PC-3 (cell line): Measurements from ENCODE around the gene ZNF384. TPM values are rescaled to one million over a fixed set of nuclear protein-coding genes. Genes with fewer than 3 reads are reported as not detected.

Experiments
- ATAC-seq: fragments of 200-7000 bp; cut with Tn5 transposase; 2 replicates; pipeline ENCODE4 v1.9.1; 2020; ENCODE audit warnings: mild to moderate bottlenecking, moderate library complexity
- BruUV-seq: library from RNA; stranded (reverse); fragments of 400-500 nt; replicated peaks from 2 replicates; lab custom pipeline; 2021; lab: Mats Ljungman, UMichigan
- CTCF ChIA-PET: fragments of 300-600 bp; sonication (Branson Sonifier 250); formaldehyde crosslinking; loops from one replicate; lab custom pipeline; 2022; ENCODE audit warnings: antibody characterized with exemption; lab: Charles Lee
- POLR2A ChIA-PET: fragments of 300-600 bp; sonication (Branson Sonifier 250); formaldehyde crosslinking; loops from one replicate; lab custom pipeline; 2022; ENCODE audit warnings: antibody characterized with exemption; ENCODE audit not compliant: unreplicated experiment; lab: Charles Lee
- DNase-seq: peaks from one replicate; pipeline ENCODE4 v3.0.0-alpha.2; 2015
- H2AFZ ChIP-seq: fragments of 300-600 bp; sonication (generic); 2 replicates; pipeline ENCODE4 v1.6.0; 2016; ENCODE audit warnings: antibody characterized with exemption, low read length
- H3F3A ChIP-seq: fragments of 300-600 bp; sonication (generic); one replicate; pipeline ENCODE4 v1.6.0; 2017; ENCODE audit warnings: antibody characterized with exemption, low read length, control low read depth, mild to moderate bottlenecking; ENCODE audit not compliant: unreplicated experiment
- H3K27ac ChIP-seq: fragments of 300-600 bp; sonication (generic); 2 replicates; pipeline ENCODE4 v1.5.1; 2016; ENCODE audit warnings: mild to moderate bottlenecking, low read length
- H3K27me3 ChIP-seq: fragments of 300-600 bp; sonication (generic); 2 replicates; pipeline ENCODE4 v1.6.1; 2016; ENCODE audit warnings: low read length, mixed read lengths
- H3K36me3 ChIP-seq: fragments of 300-600 bp; sonication (generic); 2 replicates; pipeline ENCODE4 v1.6.1; 2016; ENCODE audit warnings: low read depth, mixed run types, low read length, mixed read lengths
- H3K4me1 ChIP-seq: fragments of 300-600 bp; sonication (generic); 2 replicates; pipeline ENCODE4 v1.5.1; 2016; ENCODE audit warnings: low read length; ENCODE audit not compliant: insufficient read depth
- H3K4me2 ChIP-seq: fragments of 300-600 bp; sonication (generic); 2 replicates; pipeline ENCODE4 v1.6.0; 2016; ENCODE audit warnings: low read length
- H3K4me3 ChIP-seq: fragments of 300-600 bp; sonication (generic); 2 replicates; pipeline ENCODE4 v1.5.1; 2016; ENCODE audit warnings: mild to moderate bottlenecking, low read length, mixed read lengths
- H3K79me2 ChIP-seq: fragments of 300-600 bp; sonication (generic); 2 replicates; pipeline ENCODE4 v1.6.1; 2017; ENCODE audit warnings: low read length, mixed read lengths
- H3K9ac ChIP-seq: fragments of 300-600 bp; sonication (generic); 2 replicates; pipeline ENCODE4 v1.6.0; 2016; ENCODE audit warnings: mild to moderate bottlenecking, low read length
- H3K9me2 ChIP-seq: fragments of 300-600 bp; sonication (generic); replicated peaks from 2 replicates; pipeline ENCODE4 v1.6.1; 2016; ENCODE audit warnings: mixed run types, low read length, mixed read lengths
- H3K9me3 ChIP-seq: fragments of 300-600 bp; sonication (generic); 2 replicates; pipeline ENCODE4 v1.6.1; 2016; ENCODE audit warnings: low read length, mixed read lengths
- H4K20me1 ChIP-seq: fragments of 300-600 bp; sonication (generic); 2 replicates; pipeline ENCODE4 v1.6.1; 2016; ENCODE audit warnings: low read length, mixed read lengths
- EZH2 ChIP-seq: fragments of 300-600 bp; sonication (generic); IDR thresholded peaks from one replicate; pipeline ENCODE4 v1.6.1; 2017; ENCODE audit warnings: antibody characterized with exemption, mild to moderate bottlenecking, low read length; ENCODE audit not compliant: unreplicated experiment
- EZH2phosphoT487 ChIP-seq: fragments of 300-600 bp; sonication (generic); IDR thresholded peaks from 2 replicates; pipeline ENCODE4 v1.6.1; 2018; ENCODE audit warnings: mild to moderate bottlenecking, antibody characterized with exemption, low read length, borderline replicate concordance
- intact Hi-C: fragments of 100-400 bp; cut with micrococcal nuclease; formaldehyde crosslinking; loops from 2 replicates; pipeline ENCODE4 v1.9.0; 2023
- total RNA-seq: library from RNA; depleted of rRNA; stranded (reverse); fragments of >200 nt; gene quantifications from 2 replicates; pipeline ENCODE4 v1.2.3, GENCODE V29; 2014
- TF ChIP-seq, protein P1 (sequence below): fragments of 300-600 bp; sonication (generic); conservative IDR thresholded peaks from 2 replicates; pipeline ENCODE4 v1.5.1; 2017; ENCODE audit warnings: antibody characterized with exemption, low read depth, mild to moderate bottlenecking, low read length

Gene ZNF384
- total RNA-seq, 1 experiment from 2014 or later, result 22.3 TPM

DNA sequence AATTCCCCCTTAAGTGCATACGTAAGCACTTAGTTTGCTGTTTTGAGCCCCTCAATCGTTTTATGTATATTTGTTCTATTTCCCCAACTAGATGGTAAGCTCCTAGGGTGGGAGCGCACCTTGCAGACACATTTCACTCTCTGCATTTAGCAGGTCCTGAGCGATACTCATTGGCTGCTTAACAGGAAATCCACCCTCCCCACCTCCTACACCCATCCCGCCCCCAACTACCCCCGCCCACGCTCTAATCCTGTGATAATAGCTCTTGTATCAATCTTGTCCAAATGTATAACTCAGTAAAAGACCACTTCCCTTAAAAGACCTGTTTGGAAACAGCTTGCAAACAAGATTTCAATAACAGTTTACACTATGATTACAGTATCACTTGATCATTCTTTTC, 61.6 kb downstream of the ZNF384 start:
- intact Hi-C loops, result no loop called here
- H3K36me3 ChIP-seq, result no peaks in the 10 kb centered on the region
- H3K9me3 ChIP-seq, result no peaks in the 10 kb centered on the region
- no TSS peak for BruUV-seq
- no peak overlapping the region for H3K4me2 ChIP-seq
- CTCF ChIA-PET, result no interaction called here
- no peaks in the 10 kb centered on the region for H3F3A ChIP-seq
- H3K27me3 ChIP-seq, result no peaks in the 10 kb centered on the region
- no peaks in the 10 kb centered on the region for H4K20me1 ChIP-seq
- POLR2A ChIA-PET, result no interaction called here
- no peak overlapping the region for H3K9ac ChIP-seq
- no peak for TF ChIP-seq EZH2
- no peak for TF ChIP-seq EZH2phosphoT487
- TF ChIP-seq, protein P1, sequence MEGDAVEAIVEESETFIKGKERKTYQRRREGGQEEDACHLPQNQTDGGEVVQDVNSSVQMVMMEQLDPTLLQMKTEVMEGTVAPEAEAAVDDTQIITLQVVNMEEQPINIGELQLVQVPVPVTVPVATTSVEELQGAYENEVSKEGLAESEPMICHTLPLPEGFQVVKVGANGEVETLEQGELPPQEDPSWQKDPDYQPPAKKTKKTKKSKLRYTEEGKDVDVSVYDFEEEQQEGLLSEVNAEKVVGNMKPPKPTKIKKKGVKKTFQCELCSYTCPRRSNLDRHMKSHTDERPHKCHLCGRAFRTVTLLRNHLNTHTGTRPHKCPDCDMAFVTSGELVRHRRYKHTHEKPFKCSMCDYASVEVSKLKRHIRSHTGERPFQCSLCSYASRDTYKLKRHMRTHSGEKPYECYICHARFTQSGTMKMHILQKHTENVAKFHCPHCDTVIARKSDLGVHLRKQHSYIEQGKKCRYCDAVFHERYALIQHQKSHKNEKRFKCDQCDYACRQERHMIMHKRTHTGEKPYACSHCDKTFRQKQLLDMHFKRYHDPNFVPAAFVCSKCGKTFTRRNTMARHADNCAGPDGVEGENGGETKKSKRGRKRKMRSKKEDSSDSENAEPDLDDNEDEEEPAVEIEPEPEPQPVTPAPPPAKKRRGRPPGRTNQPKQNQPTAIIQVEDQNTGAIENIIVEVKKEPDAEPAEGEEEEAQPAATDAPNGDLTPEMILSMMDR, result no peak
- DNase-seq, result no peak
- H2AFZ ChIP-seq, result no peak overlapping the region
- no peak for ATAC-seq
- H3K27ac ChIP-seq, result no peak overlapping the region
- H3K4me3 ChIP-seq, result no peak overlapping the region
- H3K9me2 ChIP-seq, result no peaks in the 10 kb centered on the region
- H3K79me2 ChIP-seq, result no peaks in the 10 kb centered on the region
- H3K4me1 ChIP-seq, result no peaks in the 10 kb centered on the region

DNA sequence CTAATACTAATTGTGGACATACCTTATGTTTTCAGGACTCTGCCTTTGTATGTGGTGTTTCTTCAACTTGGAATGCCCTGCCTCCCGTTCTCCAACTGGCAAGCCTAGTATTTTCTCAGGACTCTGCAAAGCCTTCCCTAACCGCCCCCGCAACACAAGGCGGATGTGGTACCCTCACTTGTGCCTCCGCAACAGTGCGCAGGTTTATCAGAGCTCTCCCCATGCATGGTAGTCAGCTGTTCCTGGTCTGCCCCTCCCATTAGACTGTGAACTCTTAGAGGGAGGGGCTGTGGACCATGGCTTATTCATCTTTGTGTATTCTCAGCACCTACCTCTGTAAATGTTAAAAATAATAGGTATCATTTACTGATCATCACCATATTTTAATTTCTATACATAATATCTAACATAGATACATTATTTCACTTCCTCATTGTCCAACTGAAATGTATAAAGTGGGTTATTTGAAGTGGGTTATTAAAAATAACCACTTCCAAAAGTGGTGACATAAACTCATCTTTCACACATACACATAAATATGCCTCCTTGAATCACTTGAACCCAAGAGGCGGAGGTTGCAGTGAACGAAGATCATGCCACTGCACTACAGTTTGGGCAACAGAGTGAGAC, 62.4 kb downstream of the ZNF384 start:
- no peak for TF ChIP-seq EZH2phosphoT487
- no peak for TF ChIP-seq EZH2
- TF ChIP-seq, protein P1, result no peak
- no peak overlapping the region for H3K9ac ChIP-seq
- H3F3A ChIP-seq, result no peaks in the 10 kb centered on the region
- intact Hi-C loops, result no loop called here
- ChIA-PET CTCF (no interaction called here), POLR2A (no interaction called here)
- no peak overlapping the region for H2AFZ ChIP-seq
- no peak for DNase-seq
- no peaks in the 10 kb centered on the region for H3K79me2 ChIP-seq
- H3K4me1 ChIP-seq, result no peaks in the 10 kb centered on the region
- H3K36me3 ChIP-seq, result no peaks in the 10 kb centered on the region
- no peaks in the 10 kb centered on the region for H4K20me1 ChIP-seq
- no peak overlapping the region for H3K4me2 ChIP-seq
- no peaks in the 10 kb centered on the region for H3K9me2 ChIP-seq
- no peak for ATAC-seq
- no peak overlapping the region for H3K27ac ChIP-seq
- no peak overlapping the region for H3K4me3 ChIP-seq
- BruUV-seq, result no TSS peak
- H3K27me3 ChIP-seq, result no peaks in the 10 kb centered on the region
- no peaks in the 10 kb centered on the region for H3K9me3 ChIP-seq

DNA sequence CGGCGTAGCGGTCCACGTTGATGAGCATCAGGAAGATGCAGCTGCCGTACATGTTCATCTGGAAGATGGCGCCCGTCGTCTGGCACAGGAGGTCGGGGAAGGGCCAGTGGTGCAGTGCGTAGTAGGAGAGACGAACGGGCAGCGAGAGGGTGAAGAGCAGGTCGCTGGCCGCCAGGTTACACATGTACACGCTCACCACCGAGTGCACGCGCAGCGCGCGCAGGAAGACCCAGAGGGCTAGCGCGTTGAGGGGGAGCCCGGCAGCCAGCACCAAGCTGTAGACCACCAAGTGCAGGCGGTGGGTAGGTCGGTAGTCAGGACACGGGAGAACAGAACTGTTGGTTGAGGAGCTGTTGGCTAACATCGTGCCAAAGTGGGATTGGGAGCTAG, 68.3 kb downstream of the ZNF384 start:
- Histone ChIP-seq H3K4me1 (no peaks in the 10 kb centered on the region), H3K4me2 (no peak overlapping the region), H3K9me3 (no peaks in the 10 kb centered on the region), H3K9me2 (no peaks in the 10 kb centered on the region), H3K27ac (no peak overlapping the region), H3F3A (no peaks in the 10 kb centered on the region), H3K9ac (no peak overlapping the region), H2AFZ (no peak overlapping the region), H3K36me3 (no peaks in the 10 kb centered on the region), H3K4me3 (no peak overlapping the region), H3K27me3 (no peaks in the 10 kb centered on the region), H3K79me2 (no peaks in the 10 kb centered on the region), H4K20me1 (no peaks in the 10 kb centered on the region)
- ChIA-PET POLR2A (no interaction called here), CTCF (no interaction called here)
- TF ChIP-seq, protein P1, result no peak
- TF ChIP-seq EZH2 (no peak), EZH2phosphoT487 (no peak)
- ATAC-seq (no peak), DNase-seq (no peak)
- no TSS peak for BruUV-seq
- intact Hi-C loops, result no loop called here
